Ishikawa (cell line): Measurements from ENCODE around the gene BORCS6.

Source experiments
- CEBPB ChIP-seq: IDR thresholded peaks from 2 replicates; pipeline ENCODE4 v1.6.1; 2012
- CREB1 ChIP-seq: IDR thresholded peaks from 2 replicates; pipeline ENCODE4 v1.6.1; 2012; ENCODE audit warnings: low read depth
- EGR1 ChIP-seq: IDR thresholded peaks from 2 replicates; pipeline ENCODE4 v1.6.1; 2012
- EP300 ChIP-seq: IDR thresholded peaks from 2 replicates; pipeline ENCODE4 v1.6.1; 2012; ENCODE audit warnings: borderline replicate concordance
- FOXM1 ChIP-seq: IDR thresholded peaks from 2 replicates; pipeline ENCODE4 v1.6.1; 2012; ENCODE audit warnings: low read depth, borderline replicate concordance
- NFIC ChIP-seq: IDR thresholded peaks from 2 replicates; pipeline ENCODE4 v1.6.1; 2012
- RAD21 ChIP-seq: IDR thresholded peaks from 2 replicates; pipeline ENCODE4 v1.6.1; 2012; ENCODE audit warnings: low read depth
- TAF1 ChIP-seq: IDR thresholded peaks from 2 replicates; pipeline ENCODE4 v1.6.1; 2012; ENCODE audit warnings: low read depth, mild to moderate bottlenecking
- TCF12 ChIP-seq: IDR thresholded peaks from 2 replicates; pipeline ENCODE4 v1.6.1; 2012; ENCODE audit warnings: low read depth
- TEAD4 ChIP-seq: IDR thresholded peaks from 2 replicates; pipeline ENCODE4 v1.6.1; 2012
- YY1 ChIP-seq: IDR thresholded peaks from 2 replicates; pipeline ENCODE4 v1.6.1; 2012; ENCODE audit warnings: low read depth
- ZBTB7A ChIP-seq: IDR thresholded peaks from 2 replicates; pipeline ENCODE4 v1.6.1; 2012; ENCODE audit warnings: low read depth
- TF ChIP-seq, protein P1 (sequence below): IDR thresholded peaks from 2 replicates; pipeline ENCODE4 v1.6.1; 2012
- TF ChIP-seq, protein P2 (sequence below): IDR thresholded peaks from 2 replicates; pipeline ENCODE4 v1.6.1; 2012
- TF ChIP-seq, protein P3 (sequence below): IDR thresholded peaks from 2 replicates; pipeline ENCODE4 v1.6.1; 2012; ENCODE audit warnings: low read depth, mild to moderate bottlenecking

The BORCS6 gene

DNA sequence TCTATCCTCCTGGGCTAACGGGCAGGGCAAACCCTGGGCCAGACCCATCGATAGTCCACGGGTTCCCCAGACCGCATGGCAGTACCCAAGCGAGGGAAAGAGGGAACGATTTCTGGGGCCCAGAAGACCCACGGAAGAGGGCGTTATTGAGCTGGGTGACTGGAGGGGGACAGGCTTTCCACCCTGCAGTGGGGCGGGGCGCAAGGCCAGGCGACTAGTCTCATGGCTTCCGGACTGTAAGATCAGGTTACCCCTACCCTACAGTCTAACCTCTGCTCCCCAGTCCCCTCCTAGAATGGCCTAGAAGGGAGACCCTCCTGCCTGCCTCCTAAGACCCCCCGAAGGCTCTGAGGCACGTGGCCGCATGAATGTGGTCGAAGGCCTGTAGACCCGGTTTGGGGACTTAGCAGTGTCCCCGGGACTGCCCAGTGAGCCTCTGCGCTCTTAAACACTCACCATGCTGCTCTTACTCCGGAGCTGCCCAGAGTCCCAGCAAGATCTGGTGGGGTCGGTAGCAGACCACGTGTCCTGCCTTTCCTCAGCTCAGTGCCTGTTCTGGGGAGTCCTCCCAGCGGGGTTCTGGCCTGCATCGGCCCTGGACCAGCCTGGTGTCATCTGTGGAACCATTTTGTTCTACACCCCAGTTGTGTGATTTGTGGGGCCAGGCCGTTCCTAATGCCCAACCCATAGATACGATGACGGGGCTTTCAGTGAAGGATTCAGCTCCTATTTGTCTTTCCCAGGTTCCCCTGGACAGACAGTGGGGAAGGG lies 33.6 kb upstream of the BORCS6 start:
- TF ChIP-seq RAD21 (peak; percentile 31; the same call in 1 of the 2 replicates), NFIC (no peak)
- TF ChIP-seq, protein P1, sequence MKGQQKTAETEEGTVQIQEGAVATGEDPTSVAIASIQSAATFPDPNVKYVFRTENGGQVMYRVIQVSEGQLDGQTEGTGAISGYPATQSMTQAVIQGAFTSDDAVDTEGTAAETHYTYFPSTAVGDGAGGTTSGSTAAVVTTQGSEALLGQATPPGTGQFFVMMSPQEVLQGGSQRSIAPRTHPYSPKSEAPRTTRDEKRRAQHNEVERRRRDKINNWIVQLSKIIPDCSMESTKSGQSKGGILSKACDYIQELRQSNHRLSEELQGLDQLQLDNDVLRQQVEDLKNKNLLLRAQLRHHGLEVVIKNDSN, result peak; percentile 37; the same call in 1 of the 2 replicates
- TF ChIP-seq, protein P2, sequence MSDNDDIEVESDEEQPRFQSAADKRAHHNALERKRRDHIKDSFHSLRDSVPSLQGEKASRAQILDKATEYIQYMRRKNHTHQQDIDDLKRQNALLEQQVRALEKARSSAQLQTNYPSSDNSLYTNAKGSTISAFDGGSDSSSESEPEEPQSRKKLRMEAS, result peak; percentile 73

DNA sequence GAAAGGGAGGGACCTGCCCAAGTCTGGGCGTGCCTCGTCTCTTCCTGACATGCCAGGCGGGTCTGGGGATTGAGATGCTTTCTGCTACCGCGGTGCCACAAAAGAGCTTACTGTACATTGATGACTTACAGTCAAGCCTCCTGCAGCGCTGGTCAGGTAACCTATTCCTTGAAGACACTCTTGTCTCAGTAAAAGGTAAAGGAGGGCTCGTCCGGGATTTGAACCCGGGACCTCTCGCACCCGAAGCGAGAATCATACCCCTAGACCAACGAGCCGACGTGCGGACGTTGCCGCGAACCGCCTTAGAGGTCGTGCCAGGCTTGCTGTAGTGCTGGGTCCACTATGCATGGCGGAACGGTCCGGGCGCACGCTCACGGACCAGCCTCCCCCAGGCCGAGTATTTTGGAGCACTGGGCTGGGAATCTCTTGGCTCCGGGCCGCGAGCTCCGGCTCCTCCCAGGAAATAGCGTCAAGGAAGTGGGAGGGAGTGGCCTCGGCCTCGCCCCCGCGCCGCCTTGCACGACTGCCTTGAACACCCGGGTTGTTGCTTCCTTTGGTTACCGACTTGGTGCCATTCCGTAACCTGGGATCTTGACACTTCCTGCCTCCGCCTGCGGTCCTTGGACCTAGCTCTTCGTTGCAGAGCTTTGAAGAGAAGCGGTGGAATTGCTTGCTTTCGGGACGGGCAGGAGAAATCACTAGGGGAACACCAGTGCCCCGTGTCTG lies 32.8 kb upstream of the BORCS6 start:
- TF ChIP-seq CEBPB (0 out of 2 replicates have a peak, but pooled peaks have one; percentile 17), EGR1 (peak; percentile 92), TEAD4 (peak; percentile 94), FOXM1 (peak; percentile 53; the same call in 1 of the 2 replicates), CREB1 (no peak), RAD21 (no peak), NFIC (peak; percentile 73; the same call in 1 of the 2 replicates), YY1 (peak; percentile 83), EP300 (peak; percentile 51), TAF1 (peak; percentile 85), ZBTB7A (no peak), TCF12 (peak; percentile 38)
- TF ChIP-seq, protein P3, sequence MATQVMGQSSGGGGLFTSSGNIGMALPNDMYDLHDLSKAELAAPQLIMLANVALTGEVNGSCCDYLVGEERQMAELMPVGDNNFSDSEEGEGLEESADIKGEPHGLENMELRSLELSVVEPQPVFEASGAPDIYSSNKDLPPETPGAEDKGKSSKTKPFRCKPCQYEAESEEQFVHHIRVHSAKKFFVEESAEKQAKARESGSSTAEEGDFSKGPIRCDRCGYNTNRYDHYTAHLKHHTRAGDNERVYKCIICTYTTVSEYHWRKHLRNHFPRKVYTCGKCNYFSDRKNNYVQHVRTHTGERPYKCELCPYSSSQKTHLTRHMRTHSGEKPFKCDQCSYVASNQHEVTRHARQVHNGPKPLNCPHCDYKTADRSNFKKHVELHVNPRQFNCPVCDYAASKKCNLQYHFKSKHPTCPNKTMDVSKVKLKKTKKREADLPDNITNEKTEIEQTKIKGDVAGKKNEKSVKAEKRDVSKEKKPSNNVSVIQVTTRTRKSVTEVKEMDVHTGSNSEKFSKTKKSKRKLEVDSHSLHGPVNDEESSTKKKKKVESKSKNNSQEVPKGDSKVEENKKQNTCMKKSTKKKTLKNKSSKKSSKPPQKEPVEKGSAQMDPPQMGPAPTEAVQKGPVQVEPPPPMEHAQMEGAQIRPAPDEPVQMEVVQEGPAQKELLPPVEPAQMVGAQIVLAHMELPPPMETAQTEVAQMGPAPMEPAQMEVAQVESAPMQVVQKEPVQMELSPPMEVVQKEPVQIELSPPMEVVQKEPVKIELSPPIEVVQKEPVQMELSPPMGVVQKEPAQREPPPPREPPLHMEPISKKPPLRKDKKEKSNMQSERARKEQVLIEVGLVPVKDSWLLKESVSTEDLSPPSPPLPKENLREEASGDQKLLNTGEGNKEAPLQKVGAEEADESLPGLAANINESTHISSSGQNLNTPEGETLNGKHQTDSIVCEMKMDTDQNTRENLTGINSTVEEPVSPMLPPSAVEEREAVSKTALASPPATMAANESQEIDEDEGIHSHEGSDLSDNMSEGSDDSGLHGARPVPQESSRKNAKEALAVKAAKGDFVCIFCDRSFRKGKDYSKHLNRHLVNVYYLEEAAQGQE, result no peak
- TF ChIP-seq, protein P1, result no peak
- TF ChIP-seq, protein P2, result peak; percentile 22; the same call in 1 of the 2 replicates

DNA sequence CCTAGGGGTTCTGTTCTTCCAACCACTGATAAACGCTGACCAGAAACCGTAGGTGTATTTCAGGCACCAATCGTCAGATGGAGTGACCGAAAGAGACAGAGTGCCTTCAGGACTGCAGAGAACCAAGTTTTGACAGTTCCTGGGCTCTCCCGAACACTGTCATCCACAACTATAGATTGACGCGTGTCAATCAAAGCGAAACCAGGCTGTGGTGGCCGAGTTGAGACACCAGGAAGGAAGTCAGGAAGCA lies 32.3 kb upstream of the BORCS6 start:
- TF ChIP-seq EGR1 (no peak), ZBTB7A (no peak)
- TF ChIP-seq, protein P2, result no peak
- TF ChIP-seq, protein P3, result no peak

DNA sequence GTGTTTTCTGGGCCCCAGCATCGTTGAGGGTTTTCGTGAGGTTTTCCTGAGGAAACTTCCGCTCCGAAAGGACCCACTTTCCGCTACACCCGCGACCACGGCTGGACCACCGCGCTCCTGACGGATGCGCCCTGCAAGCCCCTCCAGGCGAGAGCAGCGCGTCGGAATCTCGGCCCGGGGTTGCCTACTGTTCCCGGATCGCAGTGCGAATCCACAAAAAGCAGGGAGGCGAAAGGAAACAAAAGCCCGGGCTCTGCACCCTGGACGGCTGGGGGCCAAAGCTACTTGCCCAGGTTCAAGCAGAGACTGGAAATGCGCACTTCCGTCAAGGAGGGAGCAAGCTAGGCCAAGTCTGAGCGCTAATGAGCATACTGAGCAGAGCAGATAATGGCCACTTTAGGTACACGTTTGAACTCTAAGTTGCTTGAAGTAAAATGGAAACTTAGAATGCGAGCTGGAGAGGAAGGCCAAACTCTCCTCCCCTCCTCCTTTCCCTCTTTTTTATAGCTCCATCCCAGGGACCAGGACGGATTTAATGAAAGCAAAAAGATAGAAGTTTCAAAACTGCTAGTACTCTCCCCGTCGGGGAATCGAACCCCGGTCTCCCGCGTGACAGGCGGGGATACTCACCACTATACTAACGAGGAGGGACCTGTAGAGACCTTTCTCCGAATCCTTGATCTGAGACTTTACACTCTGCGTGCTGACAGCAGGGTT lies 31.8 kb upstream of the BORCS6 start:
- peak; percentile 13; the same call in 1 of the 2 replicates for TF ChIP-seq NFIC
- TF ChIP-seq, protein P1, result no peak
- peak; percentile 91 for TF ChIP-seq TEAD4
